T-cell (primary cell): Measurements from ENCODE around the gene CDC20B. TPM values are rescaled to one million over a fixed set of nuclear protein-coding genes. Genes with fewer than 3 reads are reported as not detected.

Experiments used
- ATAC-seq, 4 experiments: fragments of 200-7000 bp in 3 of 4; fragments of 150-1000 bp in 1 of 4; cut with Tn5 transposase; replicated peaks in 1 of 4; 1 replicate in 3 of 4; 2 replicates in 1 of 4; pipeline ENCODE4 v1.10.0; 2021; ENCODE audit warnings: moderate library complexity in 3 of 4, mild to moderate bottlenecking in 2 of 4, moderate number of reproducible peaks in 1 of 4
- CTCF ChIA-PET, 2 donors: fragments of 300-600 bp; sonication (Branson Sonifier 250); formaldehyde crosslinking; loops; one replicate each; lab custom pipeline; 2022; ENCODE audit warnings: antibody characterized with exemption in 2 of 2; lab: Charles Lee
- POLR2A ChIA-PET, 2 donors: fragments of 300-600 bp; sonication (Branson Sonifier 250); formaldehyde crosslinking; loops; one replicate each; lab custom pipeline; 2022; ENCODE audit warnings: antibody characterized with exemption in 2 of 2; lab: Charles Lee
- DNase-seq, 35 experiments: peaks; one replicate each; pipeline versions ENCODE4 v3.0.0 to v3.0.0-alpha.2; 2013 to 2023
- H3K27ac ChIP-seq: one replicate; pipeline ENCODE4 v1.5.1; 2013; ENCODE audit warnings: low read length
- H3K27me3 ChIP-seq, 2 experiments: replicated peaks in 1 of 2; 1 replicate in 1 of 2; 2 replicates in 1 of 2; pipeline versions ENCODE4 v1.6.1 to v1.7.0; 2013; ENCODE audit warnings: low read length in 1 of 2, mixed read lengths in 1 of 2; ENCODE audit not compliant: control insufficient read depth in 2 of 2, insufficient read depth in 2 of 2; ENCODE audit errors: extremely low read depth in 1 of 2
- H3K36me3 ChIP-seq, 2 donors: 1 replicate in 1 of 2; 2 replicates in 1 of 2; pipeline versions ENCODE4 v1.6.1 to v1.7.0; 2013; ENCODE audit warnings: low read length in 1 of 2; ENCODE audit not compliant: control insufficient read depth in 2 of 2, insufficient read depth in 1 of 2; ENCODE audit errors: extremely low read depth in 1 of 2
- H3K4me1 ChIP-seq, 2 experiments: 1 replicate in 1 of 2; 2 replicates in 1 of 2; pipeline versions ENCODE4 v1.6.1 to v1.7.0; 2013; ENCODE audit warnings: low read length in 2 of 2, mixed read lengths in 1 of 2; ENCODE audit not compliant: insufficient read depth in 2 of 2, control insufficient read depth in 1 of 2; ENCODE audit errors: extremely low read depth in 1 of 2
- H3K4me3 ChIP-seq, 2 donors: 1 replicate in 1 of 2; 2 replicates in 1 of 2; pipeline versions ENCODE4 v1.5.1 to v1.7.0; 2013; ENCODE audit warnings: mild to moderate bottlenecking in 2 of 2, low read length in 1 of 2, moderate library complexity in 1 of 2; ENCODE audit not compliant: control insufficient read depth in 1 of 2; ENCODE audit errors: extremely low read depth in 1 of 2
- H3K9me3 ChIP-seq: 2 replicates; pipeline ENCODE4 v1.7.0; 2013
- H3K27ac Mint-ChIP-seq, 2 donors: one replicate each; pipeline ENCODE4 v1.8.0; 2020 to 2021; ENCODE audit warnings: mild to moderate bottlenecking in 2 of 2, mixed read lengths in 2 of 2
- H3K27me3 Mint-ChIP-seq, 2 donors: one replicate each; pipeline ENCODE4 v1.8.0; 2021 to 2022; ENCODE audit warnings: mixed read lengths in 2 of 2
- H3K36me3 Mint-ChIP-seq: one replicate; pipeline ENCODE4 v1.8.0; 2021; ENCODE audit warnings: mixed read lengths
- H3K4me1 Mint-ChIP-seq, 3 donors: one replicate each; pipeline ENCODE4 v1.8.0; 2020 to 2022; ENCODE audit warnings: mixed read lengths in 3 of 3, mild to moderate bottlenecking in 1 of 3
- H3K4me3 Mint-ChIP-seq, 3 donors: one replicate each; pipeline ENCODE4 v1.8.0; 2020 to 2022; ENCODE audit warnings: mild to moderate bottlenecking in 3 of 3, mixed read lengths in 3 of 3, moderate library complexity in 3 of 3
- H3K9me3 Mint-ChIP-seq, 3 donors: one replicate each; pipeline ENCODE4 v1.8.0; 2020 to 2022; ENCODE audit warnings: mixed read lengths in 3 of 3
- WGBS: methylation state at CpG from one replicate; pipeline ENCODE4 v1.1.5; 2013; ENCODE audit warnings: missing lambda C conversion rate; ENCODE audit not compliant: insufficient coverage; 5-methylcytosine and 5-hydroxymethylcytosine counted together
- total RNA-seq, 35 experiments: library from RNA in 6 of 35; stranded (reverse) in 6 of 35; fragments of 120-200 nt in 1 of 35; gene quantifications; one replicate each; pipeline versions ENCODE4 v1.2.1 to v1.2.4 and lab custom pipeline; 2013 to 2026

CDC20B gene
- total RNA-seq, 5 donors from 2014 or later (not counting 1 experiment from before 2014, with no cell fraction given): not detected

GRCh38 chr5:55171471-55171870 lies 1.5 kb downstream of the CDC20B start:
- H3K4me3 ChIP-seq: no peak overlapping the region
- no peaks in the 10 kb centered on the region for H3K36me3 Mint-ChIP-seq
- H3K27ac Mint-ChIP-seq: no peak overlapping the region
- no peaks in the 10 kb centered on the region for H3K9me3 ChIP-seq
- peaks cover 15 to 27% of the 10 kb centered on the region in 2 experiments for H3K4me1 ChIP-seq
- H3K9me3 Mint-ChIP-seq: no peaks in the 10 kb centered on the region
- H3K27me3 ChIP-seq: peaks cover 13 to 38% of the 10 kb centered on the region in 2 experiments
- H3K36me3 ChIP-seq: no peaks in the 10 kb centered on the region
- WGBS: 25% methylated on average over 1 of the region's 2 CpGs
- ChIA-PET CTCF (interaction anchor here (0.6 to 1.9 kb wide), 10 partner anchors 9 to 520 kb away, joined by 3 to 11 read pairs (median 3); partner anchors contain the start of genes DHX29 (in 2 of the 2), MTREX (in 2 of the 2) and GPX8 (in 1 of the 2)), POLR2A (interaction anchor here in 1 of 2 donors (0.9 kb wide), 1 partner anchor 366 kb away, joined by 4 read pairs; no protein-coding TSS in a partner anchor)
- H3K4me3 Mint-ChIP-seq: peak overlapping the region in 1 of 3 donors; percentile 68
- ATAC-seq (no peak), DNase-seq (no peak)
- H3K27ac ChIP-seq: no peak overlapping the region
- peaks cover 29 to 30% (median 30%) of the 10 kb centered on the region in 3 donors for H3K4me1 Mint-ChIP-seq
- peaks cover 49 to 69% of the 10 kb centered on the region in 2 donors for H3K27me3 Mint-ChIP-seq

- Mint-ChIP-seq H3K27ac (no peak overlapping the region), H3K4me3 (no peak overlapping the region), H3K36me3 (no peaks in the 10 kb centered on the region), H3K4me1 (no peaks in the 10 kb centered on the region), H3K27me3 (peaks cover 37 to 51% of the 10 kb centered on the region in 2 donors), H3K9me3 (no peaks in the 10 kb centered on the region)
- no peak overlapping the region for H3K4me3 ChIP-seq
- ChIA-PET CTCF (interaction anchor here (0.6 to 4.2 kb wide), 9 partner anchors 9 to 1123 kb away, joined by 3 to 120 read pairs (median 5); partner anchors contain the start of gene SNX18 (in 1 of the 2)), POLR2A (interaction anchor here in 1 of 2 donors (0.6 kb wide), 1 partner anchor 145 kb away, joined by 4 read pairs; the partner anchor contains the start of gene DHX29)
- ATAC-seq (no peak), DNase-seq (no peak)
- no peaks in the 10 kb centered on the region for H3K4me1 ChIP-seq
- H3K27ac ChIP-seq: no peak overlapping the region
- no peaks in the 10 kb centered on the region for H3K9me3 ChIP-seq
- H3K27me3 ChIP-seq: peaks cover 0 to 6% of the 10 kb centered on the region in 2 experiments
- no CpG with 5 or more reads among the region's 4 CpGs for WGBS
- no peaks in the 10 kb centered on the region for H3K36me3 ChIP-seq
Observed at GRCh38 chr5:55162666-55163065, 10.3 kb downstream of the CDC20B start.

- Histone ChIP-seq H3K4me1 (no peaks in the 10 kb centered on the region), H3K4me3 (no peak overlapping the region), H3K9me3 (no peaks in the 10 kb centered on the region), H3K27ac (no peak overlapping the region), H3K36me3 (no peaks in the 10 kb centered on the region), H3K27me3 (no peaks in the 10 kb centered on the region)
- POLR2A ChIA-PET: no interaction called here
- no peak for DNase-seq
- CTCF ChIA-PET: interaction anchor here (1.0 to 4.2 kb wide), 19 partner anchors 9 to 644 kb away, joined by 3 to 120 read pairs (median 6); partner anchors contain the start of genes CDC20B (in 1 of the 2) and SNX18 (in 1 of the 2)
- H3K27me3 Mint-ChIP-seq: peaks cover 24 to 37% of the 10 kb centered on the region in 2 donors
- no peaks in the 10 kb centered on the region for H3K4me1 Mint-ChIP-seq
- no peak overlapping the region for H3K27ac Mint-ChIP-seq
- ATAC-seq: no peak
- H3K4me3 Mint-ChIP-seq: no peak overlapping the region
- no peaks in the 10 kb centered on the region for H3K36me3 Mint-ChIP-seq
- no CpG with 5 or more reads among the region's 9 CpGs for WGBS
- H3K9me3 Mint-ChIP-seq: peaks cover 0 to 4% (median 0%) of the 10 kb centered on the region in 3 donors
Observed at GRCh38 chr5:55160493-55161209, 12.3 kb downstream of the CDC20B start.

- Mint-ChIP-seq H3K4me3 (no peak within 1 kb of the TSS), H3K27ac (no peak within 1 kb of the TSS), H3K9me3 (peaks cover 0 to 6% (median 0%) of the 10 kb centered on the region in 3 donors), H3K27me3 (peaks cover 21 to 32% of the 10 kb centered on the region in 2 donors), H3K4me1 (no peaks in the 10 kb centered on the region), H3K36me3 (no peaks in the 10 kb centered on the region)
- ChIA-PET POLR2A (no interaction called here), CTCF (interaction anchor here (0.6 to 4.2 kb wide), 34 partner anchors 8 to 1277 kb away, joined by 3 to 120 read pairs (median 4); partner anchors contain the start of gene SNX18 (in 1 of the 2))
- no peaks in the 10 kb centered on the region for H3K36me3 ChIP-seq
- H3K27me3 ChIP-seq: no peaks in the 10 kb centered on the region
- 20% methylated on average over 3 of the region's 10 CpGs for WGBS
- H3K9me3 ChIP-seq: no peaks in the 10 kb centered on the region
- no peak within 1 kb of the TSS for H3K27ac ChIP-seq
- H3K4me3 ChIP-seq: no peak within 1 kb of the TSS
- DNase-seq: peak in 8 of 35 experiments; percentile 8 to 75 (median 22)
- peak; percentile 63 to 81 (median 66) for ATAC-seq
- H3K4me1 ChIP-seq: no peaks in the 10 kb centered on the region
Observed at GRCh38 chr5:55159763-55160492, 13.0 kb downstream of the CDC20B start, which contains the start of gene GPX8. TSS of gene GPX8 (plus strand) at chr5:55160171. CDS start at chr5:55160193, 22 bp downstream.

GRCh38 chr5:55154873-55155272 lies 18.1 kb downstream of the CDC20B start:
- peaks cover 0 to 4% of the 10 kb centered on the region in 2 experiments for H3K27me3 ChIP-seq
- DNase-seq (no peak), ATAC-seq (no peak)
- CTCF ChIA-PET: interaction anchor here in 1 of 2 donors (0.9 kb wide), 1 partner anchor 13 kb away, joined by 4 read pairs; no protein-coding TSS in a partner anchor
- H3K36me3 ChIP-seq: no peaks in the 10 kb centered on the region
- no peak overlapping the region for H3K4me3 Mint-ChIP-seq
- POLR2A ChIA-PET: no interaction called here
- no CpG with 5 or more reads among the region's 3 CpGs for WGBS
- H3K27me3 Mint-ChIP-seq: peaks cover 28 to 29% of the 10 kb centered on the region in 2 donors
- no peak overlapping the region for H3K4me3 ChIP-seq
- H3K36me3 Mint-ChIP-seq: no peaks in the 10 kb centered on the region
- H3K4me1 Mint-ChIP-seq: no peaks in the 10 kb centered on the region
- no peaks in the 10 kb centered on the region for H3K9me3 ChIP-seq
- no peaks in the 10 kb centered on the region for H3K4me1 ChIP-seq
- no peak overlapping the region for H3K27ac ChIP-seq
- H3K27ac Mint-ChIP-seq: no peak overlapping the region
- H3K9me3 Mint-ChIP-seq: peaks cover 0 to 6% (median 0%) of the 10 kb centered on the region in 3 donors
